GM18511 (cell line): Measurements from ENCODE around the gene BFAR.
"Not testable (repeated sequence)": the region's sequence is repeated elsewhere in the genome, so short reads cannot be mapped to it uniquely, and the experiment has no call there.

Experiments used
- ATAC-seq: cut with Tn5 transposase; IDR thresholded peaks from one replicate; pipeline ENCODE4 v1.9.1; 2021; ENCODE audit warnings: mild to moderate bottlenecking, moderate library complexity; ENCODE audit not compliant: unreplicated experiment

BFAR gene

GRCh38 chr16:14632693-14633569 lies at the start of gene BFAR:
TSS of gene BFAR (plus strand) at chr16:14632951. CDS start at chr16:14644347, 11,396 bp downstream.
- ATAC-seq, result peak; percentile 84

- ATAC-seq, result no peak
These were observed 47.5 kb upstream of the BFAR start for GRCh38 chr16:14585287-14585686.

- no peak for ATAC-seq
These were observed 46.0 kb upstream of the BFAR start for GRCh38 chr16:14586637-14587305.

- no peak for ATAC-seq
These were observed 32.6 kb upstream of the BFAR start for GRCh38 chr16:14600164-14600563.

- no peak for ATAC-seq
These were observed 30.2 kb upstream of the BFAR start for GRCh38 chr16:14602443-14602963.

GRCh38 chr16:14606102-14606501 lies 26.6 kb upstream of the BFAR start:
- ATAC-seq, result peak; percentile 57

GRCh38 chr16:14608111-14608566 lies 24.6 kb upstream of the BFAR start:
- ATAC-seq, result no peak

GRCh38 chr16:14608604-14609003 lies 24.1 kb upstream of the BFAR start:
- ATAC-seq, result no peak

GRCh38 chr16:14609716-14610115 lies 23.0 kb upstream of the BFAR start:
- no peak for ATAC-seq

- ATAC-seq, result no peak
These were observed 21.1 kb upstream of the BFAR start for GRCh38 chr16:14611660-14612059.

GRCh38 chr16:14613991-14614390 lies 18.8 kb upstream of the BFAR start:
- no peak for ATAC-seq

- no peak for ATAC-seq
These were observed 16.5 kb upstream of the BFAR start for GRCh38 chr16:14616280-14616679.

GRCh38 chr16:14618566-14618965 lies 14.2 kb upstream of the BFAR start:
- no peak for ATAC-seq

GRCh38 chr16:14627078-14627477 lies 5.7 kb upstream of the BFAR start:
- ATAC-seq, result no peak

GRCh38 chr16:14628806-14629611 lies 3.7 kb upstream of the BFAR start:
- ATAC-seq, result no peak

GRCh38 chr16:14629612-14629918 lies 3.2 kb upstream of the BFAR start:
- peak; percentile 2 for ATAC-seq

- peak; percentile 54 for ATAC-seq
These were observed 2.7 kb upstream of the BFAR start, which contains the start of gene PARN for GRCh38 chr16:14629919-14630619. TSS of gene PARN (minus strand) at chr16:14630260. CDS start at chr16:14630125, 135 bp downstream.

GRCh38 chr16:14630620-14631330 lies 2.0 kb upstream of the BFAR start:
- not testable (repeated sequence) for ATAC-seq

GRCh38 chr16:14634389-14634725 lies 1.6 kb downstream of the BFAR start:
- no peak for ATAC-seq
